Activated gamma-delta T cell treated with anti-CD3 and anti-CD28 coated beads, Interleukin-2, amount 50 U/mL, for 16 hours (primary cell): ENCODE measurements around the gene SH3BP5L.

ENCODE experiments used
- DNase-seq: peaks from one replicate; pipeline ENCODE4 v3.0.0-alpha.2; 2020; ENCODE audit warnings: low read depth

The SH3BP5L gene

GRCh38 chr1:248776991-248777390 is 48.7 kb downstream of the SH3BP5L start:
- no peak for DNase-seq

GRCh38 chr1:248775441-248775840 is 50.3 kb downstream of the SH3BP5L start:
- no peak for DNase-seq
